ENCODE results near the gene ST8SIA2.

DNA sequence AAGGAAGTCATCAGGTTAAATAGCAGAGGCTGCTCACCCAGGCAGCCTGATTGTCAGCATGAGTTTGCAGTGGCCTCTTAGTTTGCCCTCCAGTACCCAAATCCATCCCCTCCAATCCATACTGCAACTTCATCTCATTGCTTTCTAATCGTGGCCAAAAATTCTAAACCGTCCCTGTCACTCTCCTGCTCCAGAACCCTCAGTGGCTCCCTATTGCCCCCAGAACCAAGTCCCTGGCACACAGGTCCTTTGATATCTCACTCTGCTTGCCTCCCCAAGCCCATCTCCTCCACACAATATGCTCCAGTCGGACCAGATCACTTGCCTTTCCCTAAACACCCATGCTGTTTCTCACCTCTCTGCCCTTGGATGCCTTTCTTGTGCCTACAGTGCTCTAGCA is 49.7 kb downstream of the ST8SIA2 start:
- TF ChIP-seq CTCF (IDR thresholded peaks at IDR 0.05) (no peak), POLR2A (IDR thresholded peaks at IDR 0.05) (no peak)

Measured in transverse colon (tissue), 3 donors.